HFFc6 (cell line): ENCODE measurements around the gene MIA2. TPM values are rescaled to one million over a fixed set of nuclear protein-coding genes. Genes with fewer than 3 reads are reported as not detected.
"Not testable (repeated sequence)": the region's sequence is repeated elsewhere in the genome, so short reads cannot be mapped to it uniquely, and the experiment has no call there.

Source experiments
- DNase-seq: peaks from one replicate; pipeline ENCODE4 v3.0.0-alpha.2; 2018
- H3K27ac Mint-ChIP-seq: 2 replicates; pipeline ENCODE4 v1.8.0; 2020; ENCODE audit warnings: mild to moderate bottlenecking, mixed read lengths
- H3K27me3 Mint-ChIP-seq: 2 replicates; pipeline ENCODE4 v1.8.0; 2021; ENCODE audit warnings: mild to moderate bottlenecking, moderate library complexity, mixed read lengths; ENCODE audit not compliant: insufficient read depth
- H3K36me3 Mint-ChIP-seq: 2 replicates; pipeline ENCODE4 v1.8.0; 2021; ENCODE audit warnings: low read depth, mixed read lengths
- H3K4me1 Mint-ChIP-seq: 2 replicates; pipeline ENCODE4 v1.8.0; 2020; ENCODE audit warnings: low read depth, mixed read lengths
- H3K4me3 Mint-ChIP-seq: 2 replicates; pipeline ENCODE4 v1.8.0; 2020; ENCODE audit warnings: mild to moderate bottlenecking, moderate library complexity, mixed read lengths
- H3K9me3 Mint-ChIP-seq: 2 replicates; pipeline ENCODE4 v1.8.0; 2020; ENCODE audit warnings: mild to moderate bottlenecking, mixed read lengths
- CTCF ChIP-seq: fragments of 200-600 bp; sonication (generic); IDR thresholded peaks from 2 replicates; pipeline ENCODE4 v1.5.0; 2021; ENCODE audit warnings: antibody characterized with exemption, mild to moderate bottlenecking
- total RNA-seq, 6 experiments: library from RNA; stranded (reverse); fragmentation: NEBNext Ultra II Directional; extraction: Animal tissue kit (Norgen Biotek cat#: 25700); gene quantifications; 2 replicates in 1 of 6; 3 replicates in 5 of 6; pipeline ENCODE4 v1.2.3, GENCODE V29; 2021

MIA2 gene
- total RNA-seq, 6 experiments from 2014 or later, result 11.5 to 16.3 (median 13.0) TPM

- H3K27me3 Mint-ChIP-seq, result no peaks in the 10 kb centered on the region
- no peak overlapping the region for H3K27ac Mint-ChIP-seq
- no peaks in the 10 kb centered on the region for H3K9me3 Mint-ChIP-seq
- DNase-seq, result no peak
- H3K36me3 Mint-ChIP-seq, result no peaks in the 10 kb centered on the region
- H3K4me1 Mint-ChIP-seq, result no peaks in the 10 kb centered on the region
- no peak overlapping the region for H3K4me3 Mint-ChIP-seq
- no peak for TF ChIP-seq CTCF
Measured at GRCh38 chr14:39203659-39204606, 29.8 kb upstream of the MIA2 start.

- H3K4me3 Mint-ChIP-seq, H3K27ac Mint-ChIP-seq, H3K36me3 Mint-ChIP-seq, H3K4me1 Mint-ChIP-seq, H3K27me3 Mint-ChIP-seq, H3K9me3 Mint-ChIP-seq, DNase-seq: not testable (repeated sequence)
Measured at GRCh38 chr14:39207430-39207829, 26.3 kb upstream of the MIA2 start.

DNA sequence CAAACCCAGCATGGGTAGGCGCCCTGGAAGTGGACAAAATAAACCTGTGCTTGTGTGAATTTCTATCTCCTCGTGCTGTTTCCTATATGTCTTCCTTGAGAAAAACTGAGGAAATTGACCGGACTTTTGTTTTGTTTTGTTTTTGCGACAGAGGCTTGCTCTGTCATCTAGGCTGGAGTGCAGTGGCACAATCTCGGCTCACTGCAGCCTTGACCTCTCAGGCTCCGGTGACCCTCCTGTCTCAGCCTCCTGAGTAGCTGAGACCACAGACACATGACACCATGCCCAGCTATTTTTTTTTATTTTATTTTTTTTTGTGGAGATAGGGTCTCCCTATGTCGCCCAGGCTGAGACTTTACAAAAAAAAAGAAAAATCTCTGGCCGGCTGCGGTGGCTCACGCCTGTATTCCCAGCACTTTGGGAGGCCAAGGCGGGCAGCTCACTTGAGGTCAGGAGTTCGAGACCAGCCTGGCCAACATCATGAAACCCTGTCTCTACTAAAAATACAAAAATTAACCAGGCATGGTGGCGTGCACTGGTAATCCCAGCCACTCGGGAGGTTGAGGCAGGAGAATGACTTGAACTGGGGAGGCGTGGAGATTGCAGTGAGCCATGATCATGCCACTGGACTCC, 22.5 kb upstream of the MIA2 start:
- DNase-seq, result no peak
- H3K27me3 Mint-ChIP-seq, result no peaks in the 10 kb centered on the region; the same call in none of the 2 replicates
- no peaks in the 10 kb centered on the region for H3K9me3 Mint-ChIP-seq
- no peak overlapping the region for H3K4me3 Mint-ChIP-seq
- TF ChIP-seq CTCF, result no peak
- H3K36me3 Mint-ChIP-seq, result no peaks in the 10 kb centered on the region
- peaks cover 12% of the 10 kb centered on the region for H3K4me1 Mint-ChIP-seq
- H3K27ac Mint-ChIP-seq, result no peak overlapping the region

- peaks cover 16% of the 10 kb centered on the region for H3K4me1 Mint-ChIP-seq
- no peak for TF ChIP-seq CTCF
- no peak overlapping the region for H3K27ac Mint-ChIP-seq
Measured at GRCh38 chr14:39212034-39212433, 21.7 kb upstream of the MIA2 start.

DNA sequence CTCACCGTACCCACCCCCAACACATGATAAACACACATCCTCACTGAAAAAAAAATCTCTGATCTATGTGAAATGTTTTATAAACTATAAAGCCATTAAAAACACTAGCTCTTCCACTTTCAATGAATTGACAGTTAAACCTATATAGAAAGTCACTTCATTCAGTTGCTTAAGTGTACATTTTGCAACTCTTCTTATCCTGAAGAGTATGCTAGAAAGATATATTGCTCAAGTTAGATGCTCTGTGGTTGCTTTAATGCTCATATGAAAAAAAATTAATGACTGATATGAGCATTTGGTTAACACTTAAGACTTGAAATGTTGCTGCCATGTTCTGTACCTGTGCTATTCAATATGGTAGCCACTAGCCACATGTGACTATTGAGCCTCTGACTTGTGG, 21.0 kb upstream of the MIA2 start:
- H3K27me3 Mint-ChIP-seq, result no peaks in the 10 kb centered on the region; the same call in none of the 2 replicates
- no peak for DNase-seq
- no peak for TF ChIP-seq CTCF
- H3K4me1 Mint-ChIP-seq, result peaks cover 22% of the 10 kb centered on the region
- no peaks in the 10 kb centered on the region for H3K36me3 Mint-ChIP-seq
- H3K9me3 Mint-ChIP-seq, result no peaks in the 10 kb centered on the region
- H3K4me3 Mint-ChIP-seq, result no peak overlapping the region
- no peak overlapping the region for H3K27ac Mint-ChIP-seq

More at GRCh38 chr14:39212034-39212433, 21.7 kb upstream of the MIA2 start:
- DNase-seq, result peak; percentile 8
- H3K4me3 Mint-ChIP-seq, result no peak overlapping the region
- H3K27me3 Mint-ChIP-seq, result no peaks in the 10 kb centered on the region; the same call in none of the 2 replicates
- no peaks in the 10 kb centered on the region for H3K9me3 Mint-ChIP-seq
- H3K36me3 Mint-ChIP-seq, result no peaks in the 10 kb centered on the region
